Measurements from ENCODE around the gene CACNA1B. TPM values are rescaled to one million over a fixed set of nuclear protein-coding genes. Genes with fewer than 3 reads are reported as not detected.
A peak's percentile ranks its signal among the peaks of the same experiment; 100 is the strongest.

The CACNA1B gene
- total and polyA plus RNA-seq, 8 donors: 0.03 to 2.2 (median 0.51) TPM; not detected in 2

GRCh38 chr9:138069731-138070456 lies 192.3 kb downstream of the CACNA1B start:
- H3K36me3 ChIP-seq: no peaks in the 10 kb centered on the region
- peak in 1 of 2 donors; percentile 8 for DNase-seq
- H3K9me3 ChIP-seq: no peaks in the 10 kb centered on the region
- no peaks in the 10 kb centered on the region for H3K4me1 ChIP-seq
- H3K27me3 ChIP-seq: peaks cover 0 to 33% (median 0%) of the 10 kb centered on the region in 3 donors
- intact Hi-C loops (cut with DNase I; ENCODE audit: low total_unique reads): no loop called here
- H3K27ac ChIP-seq: no peak overlapping the region
- no peak overlapping the region for H3K4me3 ChIP-seq
- WGBS, 5 donors: 60 to 72% (median 63%) methylated on average over 18 of the region's 18 CpGs
- TF ChIP-seq EP300 (IDR thresholded peaks at IDR 0.05): no peak

GRCh38 chr9:138070815-138071214 lies 193.2 kb downstream of the CACNA1B start:
- Histone ChIP-seq H3K27ac (no peak overlapping the region), H3K4me3 (no peak overlapping the region), H3K4me1 (no peaks in the 10 kb centered on the region), H3K27me3 (peaks cover 0 to 24% (median 0%) of the 10 kb centered on the region in 3 donors), H3K36me3 (no peaks in the 10 kb centered on the region), H3K9me3 (no peaks in the 10 kb centered on the region)
- WGBS, 5 donors: 72 to 84% (median 82%) methylated on average over 8 of the region's 8 CpGs
- intact Hi-C loops (cut with DNase I; ENCODE audit: low total_unique reads): no loop called here
- TF ChIP-seq POLR2AphosphoS5 (IDR thresholded peaks at IDR 0.05) (no peak), EP300 (IDR thresholded peaks at IDR 0.05) (no peak), CTCF (IDR thresholded peaks at IDR 0.05) (no peak), POLR2A (IDR thresholded peaks at IDR 0.05) (no peak)
- DNase-seq: peak in 1 of 2 donors; percentile 7

- Histone ChIP-seq H3K9me3 (no peaks in the 10 kb centered on the region), H3K27me3 (peaks cover 0 to 25% (median 0%) of the 10 kb centered on the region in 3 donors), H3K36me3 (no peaks in the 10 kb centered on the region), H3K4me3 (no peak overlapping the region), H3K4me1 (no peaks in the 10 kb centered on the region), H3K27ac (no peak overlapping the region)
- WGBS, 5 donors: 78 to 89% (median 81%) methylated on average over 10 to 14 of the region's 14 CpGs
- DNase-seq: peak in 1 of 2 donors; percentile 9
- intact Hi-C loops (cut with DNase I; ENCODE audit: low total_unique reads): no loop called here
- TF ChIP-seq CTCF (IDR thresholded peaks at IDR 0.05): no peak
- TF ChIP-seq POLR2A (IDR thresholded peaks at IDR 0.05): no peak
- TF ChIP-seq EP300 (IDR thresholded peaks at IDR 0.05): no peak
Measured at GRCh38 chr9:138071292-138071691, 193.7 kb downstream of the CACNA1B start.

- intact Hi-C loops (cut with DNase I; ENCODE audit: low total_unique reads): no loop called here
- 80 to 89% (median 83%) methylated on average over 5 to 6 of the region's 6 CpGs for WGBS, 5 donors
- Histone ChIP-seq H3K4me1 (no peaks in the 10 kb centered on the region), H3K27me3 (peaks cover 0 to 25% (median 0%) of the 10 kb centered on the region in 3 donors), H3K27ac (no peak overlapping the region), H3K36me3 (no peaks in the 10 kb centered on the region), H3K4me3 (no peak overlapping the region), H3K9me3 (no peaks in the 10 kb centered on the region)
- TF ChIP-seq POLR2AphosphoS5 (IDR thresholded peaks at IDR 0.05) (no peak), EP300 (IDR thresholded peaks at IDR 0.05) (no peak)
- no peak for DNase-seq
Measured at GRCh38 chr9:138071731-138072130, 194.1 kb downstream of the CACNA1B start.

- H3K4me3 ChIP-seq: no peak overlapping the region
- DNase-seq: peak in 1 of 2 donors; percentile 16
- 64 to 73% (median 70%) methylated on average over 9 to 12 of the region's 12 CpGs for whole genome bisulfite sequencing, 5 donors
- intact Hi-C loops (cut with DNase I; ENCODE audit: low total_unique reads): no loop called here
- TF ChIP-seq POLR2A (IDR thresholded peaks at IDR 0.05): no peak
- TF ChIP-seq EP300 (IDR thresholded peaks at IDR 0.05): no peak
- TF ChIP-seq CTCF (IDR thresholded peaks at IDR 0.05): no peak
- no peak for TF ChIP-seq POLR2AphosphoS5 (IDR thresholded peaks at IDR 0.05)
- H3K4me1 ChIP-seq: no peaks in the 10 kb centered on the region
- peaks cover 0 to 24% (median 0%) of the 10 kb centered on the region in 3 donors for H3K27me3 ChIP-seq
- no peaks in the 10 kb centered on the region for H3K9me3 ChIP-seq
- H3K36me3 ChIP-seq: no peaks in the 10 kb centered on the region
- no peak overlapping the region for H3K27ac ChIP-seq
Measured at GRCh38 chr9:138072161-138072842, 194.7 kb downstream of the CACNA1B start.
